Panc1 (cell line): ENCODE results near the gene CCDC92B. TPM values are rescaled to one million over a fixed set of nuclear protein-coding genes. Genes with fewer than 3 reads are reported as not detected.

ENCODE experiments used
- microRNA-seq: library from miRNA; unstranded; fragments of <30 nt; microRNA quantifications from one replicate; pipeline ENCODE4 v1.1.0, GENCODE V29; 2020; ENCODE audit not compliant: unreplicated experiment
- total RNA-seq: library from RNA; stranded (reverse); gene quantifications from one replicate; pipeline ENCODE4 v1.2.1, GENCODE V29; 2021; ENCODE audit not compliant: unreplicated experiment

The CCDC92B gene
- total RNA-seq, 1 experiment from 2014 or later, result 0.51 TPM

Small RNA genes lying within 50 kb of the gene (microRNA-seq; reads per million reads assigned to microRNA genes)
- gene MIR1253 (not detected), gene MIR6776 (not detected)

Other genes with a start within 250 kb of the CCDC92B start
- 34.7 TPM for gene METTL16, start 237.8 kb downstream of the CCDC92B start, total RNA-seq
- gene PAFAH1B1, start 156.0 kb downstream of the CCDC92B start, total RNA-seq, result 120 TPM
- 119 TPM for gene CLUH, start 37.9 kb downstream of the CCDC92B start, total RNA-seq
- 10.0 TPM for gene RAP1GAP2, start 46.8 kb upstream of the CCDC92B start, total RNA-seq